HG03139 (cell line): Measurements from ENCODE around the gene DSG3.

ENCODE experiments used
- ATAC-seq: cut with Tn5 transposase; IDR thresholded peaks from one replicate; pipeline ENCODE4 v1.9.1; 2021; ENCODE audit not compliant: unreplicated experiment

The DSG3 gene

DNA sequence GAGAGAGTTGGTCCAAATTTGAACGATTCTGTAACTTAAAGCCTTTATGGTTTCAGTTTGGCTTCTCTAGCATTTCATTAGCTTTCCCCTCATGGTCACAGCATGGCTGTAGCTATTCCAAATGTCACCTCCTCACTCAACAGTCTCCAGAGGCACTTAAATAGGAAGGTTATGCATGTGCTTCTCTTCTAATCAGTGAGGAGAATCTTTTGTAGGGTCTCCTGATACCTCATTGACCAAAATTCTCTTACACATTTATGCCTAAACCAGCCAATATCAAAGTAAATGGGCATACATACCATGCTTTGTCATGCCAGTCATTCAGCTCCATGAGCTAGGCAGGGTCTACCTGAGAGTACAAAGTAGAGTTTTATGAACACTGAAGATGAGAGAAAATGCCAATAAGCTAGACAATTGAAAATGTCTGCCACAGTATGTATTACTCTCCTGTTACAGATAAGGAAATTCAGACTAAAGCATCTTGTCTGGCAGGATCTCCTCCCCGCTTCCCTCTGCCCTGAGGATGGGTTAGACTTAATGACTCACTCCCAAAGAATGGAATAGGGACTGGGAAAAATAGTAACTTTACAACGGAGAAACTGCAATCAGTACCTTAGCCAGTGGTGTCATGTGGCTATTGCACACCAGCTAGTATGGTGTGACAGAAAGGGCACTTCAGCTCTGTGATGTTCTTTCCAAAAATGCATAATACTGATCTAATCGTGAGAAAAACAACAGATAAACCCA lies 65.8 kb downstream of the DSG3 start:
- no peak for ATAC-seq

GRCh38 chr18:31516437-31516836 lies 68.9 kb downstream of the DSG3 start:
- no peak for ATAC-seq

DNA sequence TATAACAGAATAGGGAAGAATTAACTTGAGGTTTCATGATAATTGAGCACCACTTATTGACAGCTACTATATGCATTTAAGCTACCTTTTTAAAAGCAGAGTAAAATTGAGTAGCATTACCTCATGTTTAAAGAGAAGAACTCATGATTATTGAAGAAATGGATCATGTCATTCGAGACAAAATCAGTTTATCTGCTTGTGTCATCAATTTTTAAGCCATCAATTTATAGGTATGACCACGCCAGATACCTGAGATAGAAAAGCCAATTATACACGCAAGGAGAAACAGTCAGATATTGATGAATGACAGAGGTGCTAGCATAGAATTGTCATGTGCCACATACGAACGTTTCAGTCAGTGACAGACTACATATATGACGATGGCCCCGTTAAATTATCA lies 78.8 kb downstream of the DSG3 start:
- no peak for ATAC-seq
